GM19238 (cell line): ENCODE results near the gene RYR3.

ENCODE experiments used
- DNase-seq: peaks from one replicate; pipeline ENCODE4 v3.0.0; 2011; ENCODE audit warnings: low spot score; ENCODE audit not compliant: insufficient read length

RYR3 gene

GRCh38 chr15:33320017-33320416 is 9.2 kb downstream of the RYR3 start:
- DNase-seq = no peak

- no peak for DNase-seq
These were observed 11.3 kb downstream of the RYR3 start for GRCh38 chr15:33322091-33322490.

DNA sequence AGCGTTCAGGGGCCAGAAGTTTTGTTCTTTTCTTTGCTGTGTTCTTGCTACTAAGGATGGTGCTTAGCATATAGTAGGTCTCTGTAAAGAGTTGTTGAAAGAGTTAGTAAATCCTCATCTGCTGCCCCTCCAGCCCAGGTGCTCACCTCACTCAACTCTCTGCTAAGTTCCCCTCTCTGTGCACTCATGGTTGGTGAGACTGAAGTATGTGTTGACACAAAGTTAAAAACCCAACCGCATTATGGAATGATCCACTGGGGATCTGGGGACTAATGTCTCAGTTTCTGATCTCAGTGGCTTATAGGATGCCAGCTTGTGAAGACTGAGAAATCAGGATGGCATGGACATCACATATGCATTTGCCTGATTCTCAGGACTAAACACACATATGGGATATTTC is 13.8 kb downstream of the RYR3 start:
- DNase-seq = no peak

GRCh38 chr15:33326908-33327307 is 16.1 kb downstream of the RYR3 start:
- DNase-seq = no peak

DNA sequence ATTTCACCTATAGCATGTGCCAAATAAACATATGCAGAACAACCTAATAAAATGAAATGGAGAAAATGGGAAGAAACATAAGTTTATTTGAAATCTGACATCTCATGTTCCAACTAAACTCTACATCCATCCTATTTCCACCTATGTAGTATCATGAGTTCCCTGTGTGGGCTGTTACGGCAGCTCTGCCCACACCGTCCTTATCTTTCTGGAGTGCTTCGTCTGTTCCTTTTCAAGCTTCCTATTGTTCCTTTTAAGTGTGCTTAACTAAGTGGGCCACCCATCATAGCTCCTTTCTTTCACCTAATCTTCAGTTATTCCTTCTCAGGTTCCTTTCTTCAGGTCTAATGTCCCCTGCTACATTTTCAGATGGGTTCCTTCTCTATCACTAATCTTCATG is 17.3 kb downstream of the RYR3 start:
- DNase-seq = no peak

GRCh38 chr15:33329457-33329856 is 18.7 kb downstream of the RYR3 start:
- no peak for DNase-seq

DNA sequence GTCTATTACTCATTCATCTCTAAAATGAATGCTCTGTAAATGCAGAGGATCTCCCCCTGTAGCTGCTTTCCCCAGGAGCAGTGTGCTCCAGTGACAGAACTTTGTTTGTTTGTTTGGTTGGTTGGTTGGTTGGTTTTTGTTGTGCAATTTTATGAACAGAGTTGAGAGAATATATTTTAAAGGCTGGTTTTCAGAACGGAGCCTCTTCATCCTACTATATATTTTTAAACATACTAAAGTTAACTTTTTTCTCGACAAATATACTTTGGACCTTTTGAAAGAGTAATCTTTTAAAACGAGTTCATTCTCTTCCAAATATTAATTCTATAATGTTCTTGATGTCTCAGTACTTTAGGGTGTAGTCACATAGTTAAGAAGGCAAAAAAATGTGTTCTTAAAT is 20.2 kb downstream of the RYR3 start:
- DNase-seq = no peak

- no peak for DNase-seq
These were observed 31.2 kb downstream of the RYR3 start for GRCh38 chr15:33341953-33342352.

- no peak for DNase-seq
These were observed 32.5 kb downstream of the RYR3 start for GRCh38 chr15:33343275-33343674.

DNA sequence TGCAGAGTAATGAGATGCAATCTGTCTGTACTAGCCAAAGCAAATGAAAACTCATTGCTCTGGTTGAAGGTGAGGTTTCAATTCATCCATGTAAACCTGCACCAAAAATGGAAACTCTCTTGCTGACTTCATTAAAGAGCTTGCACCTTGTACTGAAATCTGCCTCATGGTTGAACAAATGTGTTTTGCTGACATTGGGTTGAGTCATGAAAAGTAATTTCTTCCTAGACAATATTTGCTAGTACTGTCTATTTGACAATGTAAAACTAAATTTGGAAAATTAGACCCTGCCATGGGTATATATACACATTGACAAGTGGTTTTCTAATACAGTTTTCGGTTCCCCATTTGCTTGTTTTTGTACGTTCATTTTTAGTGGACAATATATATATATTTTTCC is 33.3 kb downstream of the RYR3 start:
- no peak for DNase-seq

- no peak for DNase-seq
These were observed 33.8 kb downstream of the RYR3 start for GRCh38 chr15:33344530-33344929.

GRCh38 chr15:33354411-33354810 is 43.6 kb downstream of the RYR3 start:
- no peak for DNase-seq

GRCh38 chr15:33357845-33358244 is 47.1 kb downstream of the RYR3 start:
- DNase-seq = no peak

GRCh38 chr15:33358306-33358705 is 47.5 kb downstream of the RYR3 start:
- no peak for DNase-seq

- no peak for DNase-seq
These were observed 50.1 kb downstream of the RYR3 start for GRCh38 chr15:33360886-33361285.

- DNase-seq = no peak
These were observed 59.3 kb downstream of the RYR3 start for GRCh38 chr15:33369941-33370622.

- DNase-seq = no peak
These were observed 59.9 kb downstream of the RYR3 start for GRCh38 chr15:33370623-33371020.

DNA sequence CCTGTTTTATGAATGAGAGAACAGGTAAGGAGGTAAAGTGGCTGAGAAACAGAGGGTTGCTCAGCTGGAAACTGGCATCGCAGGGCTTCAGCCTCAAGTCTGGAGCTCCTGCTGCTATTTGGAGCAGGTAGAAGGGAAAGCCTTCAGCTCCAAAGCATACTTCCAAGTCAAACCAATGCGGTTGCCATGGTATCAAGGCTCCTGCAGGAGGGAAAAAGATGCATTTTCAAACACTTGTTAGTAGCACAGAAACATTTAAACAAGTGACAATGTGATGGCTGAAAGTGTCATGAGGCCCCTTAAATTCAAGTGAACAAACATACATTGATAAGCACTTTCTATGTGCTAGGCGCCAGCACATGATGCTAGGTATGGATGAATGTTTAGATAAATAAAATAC is 60.4 kb downstream of the RYR3 start:
- DNase-seq = no peak

- DNase-seq = no peak
These were observed 63.6 kb downstream of the RYR3 start for GRCh38 chr15:33374226-33374914.

- DNase-seq = no peak
These were observed 64.5 kb downstream of the RYR3 start for GRCh38 chr15:33375236-33375635.

GRCh38 chr15:33377204-33377603 is 66.4 kb downstream of the RYR3 start:
- no peak for DNase-seq

DNA sequence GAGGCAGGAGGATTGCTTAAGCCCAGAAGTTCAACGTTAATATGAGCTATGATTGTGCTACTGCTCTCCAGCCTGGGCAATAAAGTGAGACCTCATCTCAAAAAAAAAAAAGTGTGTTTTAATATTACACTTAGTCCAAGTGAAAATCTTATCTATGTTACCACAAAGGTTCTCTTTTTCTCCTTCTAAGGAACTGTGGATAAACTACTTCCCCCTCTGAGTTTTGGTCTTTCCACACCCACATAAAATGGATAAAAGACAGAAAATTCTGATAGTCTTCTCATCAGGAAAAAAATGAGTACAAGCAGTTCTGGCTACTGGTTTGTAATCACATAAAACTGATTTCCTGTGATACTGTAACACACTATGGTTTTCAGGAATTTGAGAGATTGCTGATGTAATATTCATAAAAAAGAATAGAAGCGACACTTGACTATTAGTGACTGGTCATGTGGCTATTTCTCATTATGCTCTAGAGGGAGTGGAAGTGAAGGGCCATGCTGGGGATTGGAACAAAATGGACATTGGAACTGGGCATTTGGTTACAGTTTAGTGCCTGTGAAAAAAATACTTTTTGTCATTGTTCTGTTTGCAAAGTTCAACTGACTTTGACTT is 68.2 kb downstream of the RYR3 start:
- DNase-seq = no peak

DNA sequence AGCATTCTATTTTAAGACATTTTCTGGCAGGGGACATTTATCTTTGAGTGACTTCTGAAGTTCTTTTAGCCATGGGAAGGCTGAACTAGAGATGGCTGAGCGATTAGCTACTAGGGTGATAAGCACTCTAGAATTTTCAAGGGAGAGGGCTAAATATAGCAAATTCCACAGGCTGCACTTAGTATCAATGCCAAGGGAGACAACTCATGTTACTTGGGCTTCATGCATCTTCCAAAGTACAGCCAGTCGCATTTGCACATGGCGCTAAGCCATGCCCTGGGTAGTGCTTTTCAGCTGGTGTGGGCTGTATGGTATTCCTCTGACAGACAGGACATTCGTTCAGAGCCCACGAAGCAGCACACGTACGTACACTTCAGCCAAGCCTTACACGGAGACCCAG is 69.6 kb downstream of the RYR3 start:
- DNase-seq = no peak
